ENCODE measurements around the gene RBP7. TPM values are rescaled to one million over a fixed set of nuclear protein-coding genes. Genes with fewer than 3 reads are reported as not detected.

RBP7 gene
- polyA plus RNA-seq, 1 donor from 2014 or later: 0.56 TPM

DNA sequence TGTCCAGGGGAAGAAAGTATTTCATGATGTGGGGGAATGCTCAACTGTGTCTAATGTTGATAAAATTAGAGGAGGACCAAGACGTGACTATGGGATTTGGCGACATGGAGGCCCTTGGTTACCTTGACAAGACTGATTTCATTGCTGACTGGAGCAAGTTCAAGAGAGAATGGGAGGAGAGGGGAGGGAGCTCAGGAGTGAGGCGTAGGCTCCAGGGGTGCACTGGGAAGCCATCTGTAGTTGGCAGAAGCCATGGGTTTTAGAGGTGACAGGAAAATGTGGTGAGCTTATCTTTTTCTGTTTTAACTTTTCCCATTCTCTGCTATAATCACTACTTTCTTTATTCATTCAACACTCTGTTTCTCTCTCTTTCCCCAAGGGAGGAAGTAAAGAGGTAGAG is 51.6 kb downstream of the RBP7 start:
- peaks cover 62% of the 10 kb centered on the region for H3K79me2 ChIP-seq (replicated peaks; ENCODE audit: insufficient read depth, low read length)
- H3K27ac ChIP-seq (ENCODE audit: low read length): no peak overlapping the region
- no peak overlapping the region for H3K4me3 ChIP-seq (ENCODE audit: low read length)
- TF ChIP-seq POLR2AphosphoS5 (IDR thresholded peaks at IDR 0.05): no peak
- TF ChIP-seq MXI1 (conservative IDR thresholded peaks at IDR 0.05; ENCODE audit: poor library complexity, severe bottlenecking): no peak
- TF ChIP-seq EZH2 (IDR thresholded peaks at IDR 0.05; ENCODE audit: borderline replicate concordance, insufficient read depth, low read length, poor library complexity, severe bottlenecking): no peak
- TF ChIP-seq SMC3 (conservative IDR thresholded peaks at IDR 0.05; ENCODE audit: poor library complexity): no peak
- TF ChIP-seq, protein P1, sequence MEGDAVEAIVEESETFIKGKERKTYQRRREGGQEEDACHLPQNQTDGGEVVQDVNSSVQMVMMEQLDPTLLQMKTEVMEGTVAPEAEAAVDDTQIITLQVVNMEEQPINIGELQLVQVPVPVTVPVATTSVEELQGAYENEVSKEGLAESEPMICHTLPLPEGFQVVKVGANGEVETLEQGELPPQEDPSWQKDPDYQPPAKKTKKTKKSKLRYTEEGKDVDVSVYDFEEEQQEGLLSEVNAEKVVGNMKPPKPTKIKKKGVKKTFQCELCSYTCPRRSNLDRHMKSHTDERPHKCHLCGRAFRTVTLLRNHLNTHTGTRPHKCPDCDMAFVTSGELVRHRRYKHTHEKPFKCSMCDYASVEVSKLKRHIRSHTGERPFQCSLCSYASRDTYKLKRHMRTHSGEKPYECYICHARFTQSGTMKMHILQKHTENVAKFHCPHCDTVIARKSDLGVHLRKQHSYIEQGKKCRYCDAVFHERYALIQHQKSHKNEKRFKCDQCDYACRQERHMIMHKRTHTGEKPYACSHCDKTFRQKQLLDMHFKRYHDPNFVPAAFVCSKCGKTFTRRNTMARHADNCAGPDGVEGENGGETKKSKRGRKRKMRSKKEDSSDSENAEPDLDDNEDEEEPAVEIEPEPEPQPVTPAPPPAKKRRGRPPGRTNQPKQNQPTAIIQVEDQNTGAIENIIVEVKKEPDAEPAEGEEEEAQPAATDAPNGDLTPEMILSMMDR (IDR thresholded peaks at IDR 0.05; ENCODE audit: poor library complexity, severe bottlenecking): no peak
- no peak for TF ChIP-seq RAD21 (conservative IDR thresholded peaks at IDR 0.05)
- H3K9me2 ChIP-seq (ENCODE audit: insufficient read depth, low read length): no peaks in the 10 kb centered on the region
- H3K9me3 ChIP-seq (ENCODE audit: low read length): no peaks in the 10 kb centered on the region
- no peaks in the 10 kb centered on the region for H3K27me3 ChIP-seq (ENCODE audit: insufficient read depth, low read depth, low read length)
- H3K4me2 ChIP-seq (ENCODE audit: low read length): no peak overlapping the region
- H3K36me3 ChIP-seq (ENCODE audit: insufficient read depth, low read length): no peaks in the 10 kb centered on the region
- no peak overlapping the region for H3K9ac ChIP-seq (ENCODE audit: low read length)
- no peaks in the 10 kb centered on the region for H4K20me1 ChIP-seq (ENCODE audit: insufficient read depth)
- H2AFZ ChIP-seq (ENCODE audit: low read depth, low read length): no peak overlapping the region
- H3F3A ChIP-seq (ENCODE audit: insufficient read depth, low read length, poor library complexity, severe bottlenecking): no peaks in the 10 kb centered on the region

DNA sequence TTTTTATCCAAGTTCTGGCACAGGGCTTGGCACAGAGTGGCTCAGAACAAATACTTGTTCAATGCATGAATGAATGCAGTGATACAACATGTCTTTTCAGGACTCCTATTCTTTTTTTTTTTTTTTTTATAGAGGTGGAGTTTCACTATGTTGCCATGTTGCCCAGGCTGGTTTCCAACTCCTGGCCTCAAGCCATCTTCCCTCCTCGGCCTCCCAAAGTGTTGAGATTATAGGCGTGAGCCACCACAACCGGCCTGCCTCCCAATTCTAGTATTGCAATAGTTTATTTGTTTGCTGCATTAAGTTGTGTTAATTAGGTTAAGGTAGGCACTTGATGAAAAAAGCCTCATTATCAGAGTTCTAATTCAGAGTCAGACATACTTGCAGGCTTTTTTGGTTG is 53.6 kb downstream of the RBP7 start:
- TF ChIP-seq, protein P2, sequence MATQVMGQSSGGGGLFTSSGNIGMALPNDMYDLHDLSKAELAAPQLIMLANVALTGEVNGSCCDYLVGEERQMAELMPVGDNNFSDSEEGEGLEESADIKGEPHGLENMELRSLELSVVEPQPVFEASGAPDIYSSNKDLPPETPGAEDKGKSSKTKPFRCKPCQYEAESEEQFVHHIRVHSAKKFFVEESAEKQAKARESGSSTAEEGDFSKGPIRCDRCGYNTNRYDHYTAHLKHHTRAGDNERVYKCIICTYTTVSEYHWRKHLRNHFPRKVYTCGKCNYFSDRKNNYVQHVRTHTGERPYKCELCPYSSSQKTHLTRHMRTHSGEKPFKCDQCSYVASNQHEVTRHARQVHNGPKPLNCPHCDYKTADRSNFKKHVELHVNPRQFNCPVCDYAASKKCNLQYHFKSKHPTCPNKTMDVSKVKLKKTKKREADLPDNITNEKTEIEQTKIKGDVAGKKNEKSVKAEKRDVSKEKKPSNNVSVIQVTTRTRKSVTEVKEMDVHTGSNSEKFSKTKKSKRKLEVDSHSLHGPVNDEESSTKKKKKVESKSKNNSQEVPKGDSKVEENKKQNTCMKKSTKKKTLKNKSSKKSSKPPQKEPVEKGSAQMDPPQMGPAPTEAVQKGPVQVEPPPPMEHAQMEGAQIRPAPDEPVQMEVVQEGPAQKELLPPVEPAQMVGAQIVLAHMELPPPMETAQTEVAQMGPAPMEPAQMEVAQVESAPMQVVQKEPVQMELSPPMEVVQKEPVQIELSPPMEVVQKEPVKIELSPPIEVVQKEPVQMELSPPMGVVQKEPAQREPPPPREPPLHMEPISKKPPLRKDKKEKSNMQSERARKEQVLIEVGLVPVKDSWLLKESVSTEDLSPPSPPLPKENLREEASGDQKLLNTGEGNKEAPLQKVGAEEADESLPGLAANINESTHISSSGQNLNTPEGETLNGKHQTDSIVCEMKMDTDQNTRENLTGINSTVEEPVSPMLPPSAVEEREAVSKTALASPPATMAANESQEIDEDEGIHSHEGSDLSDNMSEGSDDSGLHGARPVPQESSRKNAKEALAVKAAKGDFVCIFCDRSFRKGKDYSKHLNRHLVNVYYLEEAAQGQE (IDR thresholded peaks at IDR 0.05; ENCODE audit: borderline replicate concordance): no peak
- TF ChIP-seq EZH2 (IDR thresholded peaks at IDR 0.05; ENCODE audit: borderline replicate concordance, insufficient read depth, low read length, poor library complexity, severe bottlenecking) (no peak), EP300 (conservative IDR thresholded peaks at IDR 0.05; ENCODE audit: poor library complexity, severe bottlenecking) (no peak), SMC3 (conservative IDR thresholded peaks at IDR 0.05; ENCODE audit: poor library complexity) (no peak), MXI1 (conservative IDR thresholded peaks at IDR 0.05; ENCODE audit: poor library complexity, severe bottlenecking) (no peak), TAF1 (IDR thresholded peaks at IDR 0.05; ENCODE audit: low read depth) (no peak)
- TF ChIP-seq, protein P1 (IDR thresholded peaks at IDR 0.05; ENCODE audit: poor library complexity, severe bottlenecking): no peak
- no peaks in the 10 kb centered on the region for H3F3A ChIP-seq (ENCODE audit: insufficient read depth, low read length, poor library complexity, severe bottlenecking)
- H4K20me1 ChIP-seq (ENCODE audit: insufficient read depth): no peaks in the 10 kb centered on the region
- H3K4me2 ChIP-seq (ENCODE audit: low read length): no peak overlapping the region
- no peaks in the 10 kb centered on the region for H3K36me3 ChIP-seq (ENCODE audit: insufficient read depth, low read length)
- no peak overlapping the region for H3K9ac ChIP-seq (ENCODE audit: low read length)
- no peak overlapping the region for H3K27ac ChIP-seq (ENCODE audit: low read length)
- H2AFZ ChIP-seq (ENCODE audit: low read depth, low read length): no peak overlapping the region
- H3K4me3 ChIP-seq (ENCODE audit: low read length): no peak overlapping the region
- no peaks in the 10 kb centered on the region for H3K27me3 ChIP-seq (ENCODE audit: insufficient read depth, low read depth, low read length)
- H3K9me2 ChIP-seq (ENCODE audit: insufficient read depth, low read length): no peaks in the 10 kb centered on the region
- no peaks in the 10 kb centered on the region for H3K9me3 ChIP-seq (ENCODE audit: low read length)
- H3K79me2 ChIP-seq (replicated peaks; ENCODE audit: insufficient read depth, low read length): peaks cover 46% of the 10 kb centered on the region

All from neural cell (in vitro differentiated cells).